ENCODE measurements around the gene UBE2R2. TPM values are rescaled to one million over a fixed set of nuclear protein-coding genes. Genes with fewer than 3 reads are reported as not detected.
"Not testable (repeated sequence)": the region's sequence is repeated elsewhere in the genome, so short reads cannot be mapped to it uniquely, and the experiment has no call there.

Gene UBE2R2
- total and polyA plus RNA-seq, 8 donors, result 13.3 to 44.8 (median 34.6) TPM

- Histone ChIP-seq H3K27ac (no peak overlapping the region), H3K9me3 (no peaks in the 10 kb centered on the region), H3K4me3 (no peak overlapping the region), H3K27me3 (no peaks in the 10 kb centered on the region), H3K4me1 (peaks cover 4 to 34% (median 28%) of the 10 kb centered on the region in 3 donors), H3K36me3 (no peaks in the 10 kb centered on the region)
- DNase-seq, result peak in 1 of 6 donors; percentile 28
- ATAC-seq, result no peak
- TF ChIP-seq CTCF (IDR thresholded peaks at IDR 0.05), result no peak
- intact Hi-C loops (cut with DNase I), result no loop called here
- no peak for FAIRE-seq
- 78 to 79% methylated on average over 11 of the region's 11 CpGs for WGBS, 2 donors
These were observed 18.8 kb downstream of the UBE2R2 start for GRCh38 chr9:33835625-33836260.

- DNase-seq; H3K27ac ChIP-seq; H3K27me3 ChIP-seq; H3K9me3 ChIP-seq; H3K36me3 ChIP-seq; H3K4me3 ChIP-seq; FAIRE-seq; intact Hi-C loops (cut with DNase I): not testable (repeated sequence)
- WGBS, 2 donors, result 53 to 55% methylated on average over 2 of the region's 2 CpGs
- ATAC-seq, result peak in 3 of 4 donors; percentile 27 to 67 (median 46)
- H3K4me1 ChIP-seq, result peaks cover 4 to 35% (median 30%) of the 10 kb centered on the region in 3 donors
These were observed 19.3 kb downstream of the UBE2R2 start for GRCh38 chr9:33836261-33836660.

- WGBS, 2 donors, result 37 to 45% methylated on average over 4 of the region's 4 CpGs
These were observed 20.2 kb downstream of the UBE2R2 start for GRCh38 chr9:33837138-33837537.

GRCh38 chr9:33840381-33840780, 23.4 kb downstream of the UBE2R2 start:
- WGBS, 2 donors, result 3 to 6% methylated on average over 2 of the region's 2 CpGs
- peak overlapping the region in 1 of 4 donors; percentile 8 for H3K27ac ChIP-seq
- FAIRE-seq (no peak), DNase-seq (no peak), ATAC-seq (no peak)
- H3K27me3 ChIP-seq, result no peaks in the 10 kb centered on the region
- no peaks in the 10 kb centered on the region for H3K36me3 ChIP-seq
- H3K4me1 ChIP-seq, result peaks cover 4 to 54% (median 27%) of the 10 kb centered on the region in 3 donors
- no peak for TF ChIP-seq CTCF (IDR thresholded peaks at IDR 0.05)
- H3K9me3 ChIP-seq, result no peaks in the 10 kb centered on the region
- no peak overlapping the region for H3K4me3 ChIP-seq
- intact Hi-C loops (cut with DNase I), result no loop called here

More at GRCh38 chr9:33837138-33837537, 20.2 kb downstream of the UBE2R2 start:
- TF ChIP-seq CTCF (IDR thresholded peaks at IDR 0.05), result no peak
- DNase-seq (no peak), ATAC-seq (peak in 2 of 4 donors; percentile 33 to 47), FAIRE-seq (no peak)
- no peaks in the 10 kb centered on the region for H3K36me3 ChIP-seq
- no peaks in the 10 kb centered on the region for H3K27me3 ChIP-seq
- H3K27ac ChIP-seq, result no peak overlapping the region
- H3K4me1 ChIP-seq, result peaks cover 4 to 43% (median 30%) of the 10 kb centered on the region in 3 donors
- no peak overlapping the region for H3K4me3 ChIP-seq
- H3K9me3 ChIP-seq, result no peaks in the 10 kb centered on the region
- intact Hi-C loops (cut with DNase I), result no loop called here

GRCh38 chr9:33843312-33843961, 26.5 kb downstream of the UBE2R2 start:
- DNase-seq, result peak in 1 of 6 donors; percentile 6
- H3K36me3 ChIP-seq, result no peaks in the 10 kb centered on the region
- no peak overlapping the region for H3K4me3 ChIP-seq
- no peaks in the 10 kb centered on the region for H3K27me3 ChIP-seq
- H3K9me3 ChIP-seq, result no peaks in the 10 kb centered on the region
- whole genome bisulfite sequencing, 2 donors, result 91 to 93% methylated on average over 5 of the region's 5 CpGs
- peak in 1 of 4 donors; percentile 12 for ATAC-seq
- TF ChIP-seq CTCF (IDR thresholded peaks at IDR 0.05), result no peak
- peaks cover 0 to 52% (median 27%) of the 10 kb centered on the region in 3 donors for H3K4me1 ChIP-seq
- H3K27ac ChIP-seq, result peak overlapping the region in 1 of 4 donors; percentile 17
- FAIRE-seq, result no peak
- intact Hi-C loops (cut with DNase I), result no loop called here
